PC-3 (cell line): ENCODE results near the gene SLC2A9.

Source experiments
- EZH2 ChIP-seq: fragments of 300-600 bp; sonication (generic); IDR thresholded peaks from one replicate; pipeline ENCODE4 v1.6.1; 2017; ENCODE audit warnings: antibody characterized with exemption, mild to moderate bottlenecking, low read length; ENCODE audit not compliant: unreplicated experiment
- TF ChIP-seq, protein P1 (sequence below): fragments of 300-600 bp; sonication (generic); conservative IDR thresholded peaks from 2 replicates; pipeline ENCODE4 v1.5.1; 2017; ENCODE audit warnings: antibody characterized with exemption, low read depth, mild to moderate bottlenecking, low read length

DNA sequence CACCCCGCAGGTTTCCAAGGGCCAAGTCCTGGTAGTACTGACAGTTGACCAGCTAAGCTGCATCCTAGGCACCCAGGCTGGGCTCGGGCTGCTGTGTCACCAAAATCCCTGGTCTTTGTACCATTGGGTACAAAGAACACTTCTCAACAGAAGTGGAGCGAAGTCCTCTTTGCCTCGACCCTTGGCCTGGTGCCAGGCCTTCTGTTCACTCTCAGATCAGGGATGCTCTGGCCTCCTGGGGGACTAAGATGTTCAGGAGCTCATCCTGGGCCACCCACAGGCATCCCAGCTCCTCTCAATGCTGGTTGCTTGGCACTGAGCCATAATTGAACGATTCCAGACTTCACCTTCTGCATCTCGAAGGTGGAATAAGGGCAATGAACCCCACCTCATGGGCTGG lies 13.8 kb upstream of the SLC2A9 start:
- TF ChIP-seq, protein P1, sequence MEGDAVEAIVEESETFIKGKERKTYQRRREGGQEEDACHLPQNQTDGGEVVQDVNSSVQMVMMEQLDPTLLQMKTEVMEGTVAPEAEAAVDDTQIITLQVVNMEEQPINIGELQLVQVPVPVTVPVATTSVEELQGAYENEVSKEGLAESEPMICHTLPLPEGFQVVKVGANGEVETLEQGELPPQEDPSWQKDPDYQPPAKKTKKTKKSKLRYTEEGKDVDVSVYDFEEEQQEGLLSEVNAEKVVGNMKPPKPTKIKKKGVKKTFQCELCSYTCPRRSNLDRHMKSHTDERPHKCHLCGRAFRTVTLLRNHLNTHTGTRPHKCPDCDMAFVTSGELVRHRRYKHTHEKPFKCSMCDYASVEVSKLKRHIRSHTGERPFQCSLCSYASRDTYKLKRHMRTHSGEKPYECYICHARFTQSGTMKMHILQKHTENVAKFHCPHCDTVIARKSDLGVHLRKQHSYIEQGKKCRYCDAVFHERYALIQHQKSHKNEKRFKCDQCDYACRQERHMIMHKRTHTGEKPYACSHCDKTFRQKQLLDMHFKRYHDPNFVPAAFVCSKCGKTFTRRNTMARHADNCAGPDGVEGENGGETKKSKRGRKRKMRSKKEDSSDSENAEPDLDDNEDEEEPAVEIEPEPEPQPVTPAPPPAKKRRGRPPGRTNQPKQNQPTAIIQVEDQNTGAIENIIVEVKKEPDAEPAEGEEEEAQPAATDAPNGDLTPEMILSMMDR, result no peak
- TF ChIP-seq EZH2, result no peak
